ENCODE data around the gene SPART.

Gene SPART

GRCh38 chr13:36258831-36259230 lies 87.4 kb downstream of the SPART start:
- no peak for DNase-seq (ENCODE audit: low read depth in 2 of 2, low spot score in 1 of 2)
